SK-N-SH treated with all-trans-retinoic acid at 6 μM for 48 hours (cell line): Measurements from ENCODE around the gene ABHD11.
A peak's percentile ranks its signal among the peaks of the same experiment; 100 is the strongest.

Source experiments
- ATAC-seq: fragments of 200-7000 bp; cut with Tn5 transposase; 3 replicates; pipeline ENCODE4 v1.9.1; 2020; ENCODE audit warnings: mild to moderate bottlenecking, moderate library complexity
- ARNTL ChIP-seq: fragments of 450-650 bp; formaldehyde crosslinking; IDR thresholded peaks from 2 replicates; pipeline ENCODE4 v1.5.0; 2020; ENCODE audit warnings: low read depth, mild to moderate bottlenecking, moderate library complexity, borderline replicate concordance
- BACH2 ChIP-seq: fragments of 250-450 bp; sonication (Bioruptor Pico); IDR thresholded peaks from 2 replicates; pipeline ENCODE4 v1.9.0; 2021; ENCODE audit warnings: mild to moderate bottlenecking, borderline replicate concordance
- CSDC2 ChIP-seq: fragments of 250-450 bp; sonication (Bioruptor Pico); IDR thresholded peaks from 2 replicates; pipeline ENCODE4 v1.5.0; 2020; ENCODE audit warnings: mild to moderate bottlenecking, moderate library complexity
- ESRRG ChIP-seq: fragments of 250-450 bp; sonication (Bioruptor Pico); IDR thresholded peaks from 2 replicates; pipeline ENCODE4 v1.6.1; 2021; ENCODE audit warnings: mild to moderate bottlenecking
- GLIS3 ChIP-seq: fragments of 250-450 bp; sonication (Bioruptor Pico); IDR thresholded peaks from 2 replicates; pipeline ENCODE4 v1.5.0; 2020; ENCODE audit warnings: mild to moderate bottlenecking, moderate library complexity
- ISL1 ChIP-seq: fragments of 250-450 bp; sonication (Bioruptor Pico); IDR thresholded peaks from 2 replicates; pipeline ENCODE4 v2.1.2; 2022; ENCODE audit warnings: mild to moderate bottlenecking, moderate library complexity
- PPARA ChIP-seq: fragments of 250-450 bp; sonication (Bioruptor Pico); IDR thresholded peaks from 2 replicates; pipeline ENCODE4 v1.5.0; 2020; ENCODE audit warnings: mild to moderate bottlenecking, borderline replicate concordance
- RARB ChIP-seq: fragments of 250-450 bp; sonication (Bioruptor Pico); IDR thresholded peaks from 2 replicates; pipeline ENCODE4 v1.8.0; 2021; ENCODE audit warnings: mild to moderate bottlenecking, moderate library complexity
- SNAI2 ChIP-seq: fragments of 250-450 bp; sonication (Bioruptor Pico); IDR thresholded peaks from 2 replicates; pipeline ENCODE4 v1.5.0; 2020; ENCODE audit warnings: mild to moderate bottlenecking, moderate library complexity
- TCF4 ChIP-seq: fragments of 250-450 bp; sonication (Bioruptor Pico); IDR thresholded peaks from 2 replicates; pipeline ENCODE4 v1.8.0; 2021; ENCODE audit warnings: mild to moderate bottlenecking, moderate library complexity, borderline replicate concordance
- TOX ChIP-seq: fragments of 250-450 bp; sonication (Bioruptor Pico); IDR thresholded peaks from 2 replicates; pipeline ENCODE4 v1.8.0; 2021; ENCODE audit warnings: mild to moderate bottlenecking, moderate library complexity, borderline replicate concordance
- ZC3H10 ChIP-seq: fragments of 250-450 bp; sonication (Bioruptor Pico); IDR thresholded peaks from 2 replicates; pipeline ENCODE4 v1.5.1; 2021; ENCODE audit warnings: mild to moderate bottlenecking, moderate library complexity
- ZFP3 ChIP-seq: fragments of 250-450 bp; sonication (Bioruptor Pico); IDR thresholded peaks from 2 replicates; pipeline ENCODE4 v1.5.0; 2020; ENCODE audit warnings: mild to moderate bottlenecking, moderate library complexity
- ZFP30 ChIP-seq: fragments of 450-650 bp; formaldehyde crosslinking; IDR thresholded peaks from 2 replicates; pipeline ENCODE4 v1.5.0; 2022; ENCODE audit warnings: mild to moderate bottlenecking, moderate library complexity
- ZNF565 ChIP-seq: fragments of 450-650 bp; formaldehyde crosslinking; conservative IDR thresholded peaks from 2 replicates; pipeline ENCODE4 v1.5.0; 2020; ENCODE audit warnings: low read depth, mild to moderate bottlenecking, moderate library complexity
- ZNF70 ChIP-seq: fragments of 450-650 bp; formaldehyde crosslinking; IDR thresholded peaks from 2 replicates; pipeline ENCODE4 v1.5.0; 2020; ENCODE audit warnings: mild to moderate bottlenecking, moderate library complexity
- ZNF8 ChIP-seq: fragments of 450-650 bp; formaldehyde crosslinking; IDR thresholded peaks from 2 replicates; pipeline ENCODE4 v1.5.0; 2020; ENCODE audit warnings: mild to moderate bottlenecking, moderate library complexity
- TF ChIP-seq, protein P1 (sequence below): fragments of 250-450 bp; sonication (Bioruptor Pico); IDR thresholded peaks from 2 replicates; pipeline ENCODE4 v1.8.0; 2020; ENCODE audit warnings: mild to moderate bottlenecking, moderate library complexity, borderline replicate concordance
- TF ChIP-seq, protein P2 (sequence below): fragments of 250-450 bp; sonication (Bioruptor Pico); IDR thresholded peaks from 2 replicates; pipeline ENCODE4 v1.5.1; 2020; ENCODE audit warnings: low read depth, mild to moderate bottlenecking, moderate library complexity
- TF ChIP-seq, protein P3 (sequence below): fragments of 250-450 bp; sonication (Bioruptor Pico); IDR thresholded peaks from 2 replicates; pipeline ENCODE4 v1.8.0; 2021; ENCODE audit warnings: low read depth, mild to moderate bottlenecking, moderate library complexity, borderline replicate concordance
- TF ChIP-seq, protein P4 (sequence below): fragments of 250-450 bp; sonication (Bioruptor Pico); IDR thresholded peaks from 2 replicates; pipeline ENCODE4 v1.5.0; 2020; ENCODE audit warnings: mild to moderate bottlenecking, moderate library complexity
- TF ChIP-seq, protein P5 (sequence below): fragments of 250-450 bp; sonication (Bioruptor Pico); IDR thresholded peaks from 2 replicates; pipeline ENCODE4 v1.5.1; 2021; ENCODE audit warnings: mild to moderate bottlenecking, moderate library complexity

The ABHD11 gene

DNA sequence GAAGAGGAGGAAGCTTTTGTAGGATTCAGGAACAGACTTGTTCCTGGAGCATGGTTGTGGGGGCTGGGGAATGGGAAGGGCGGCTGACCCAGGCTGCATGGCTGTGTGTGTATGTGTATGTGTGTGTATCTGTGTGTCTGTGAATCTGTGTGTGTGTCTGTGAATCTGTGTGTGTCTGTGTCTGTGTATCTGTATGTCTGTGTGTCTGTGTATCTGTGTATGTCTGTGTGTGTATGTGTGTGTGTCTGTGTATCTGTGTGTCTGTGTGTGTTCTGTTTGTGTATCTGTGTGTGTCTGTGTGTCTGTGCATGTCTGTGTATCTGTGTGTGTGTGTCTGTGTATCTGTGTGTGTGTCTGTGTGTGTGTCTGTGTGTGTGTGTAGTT is 12.5 kb downstream of the ABHD11 start:
- TF ChIP-seq ESRRG (CRISPR knock-in tag) (no peak), ZNF8 (CRISPR knock-in tag) (no peak), PPARA (CRISPR knock-in tag) (no peak), ISL1 (CRISPR knock-in tag) (no peak), SNAI2 (CRISPR knock-in tag) (no peak), GLIS3 (no peak), TOX (no peak), CSDC2 (no peak), ZFP30 (CRISPR knock-in tag) (no peak), ZFP3 (no peak), RARB (CRISPR knock-in tag) (no peak), ZC3H10 (CRISPR knock-in tag) (no peak), TCF4 (CRISPR knock-in tag) (no peak), ZNF565 (CRISPR knock-in tag) (no peak)
- TF ChIP-seq, protein P1, sequence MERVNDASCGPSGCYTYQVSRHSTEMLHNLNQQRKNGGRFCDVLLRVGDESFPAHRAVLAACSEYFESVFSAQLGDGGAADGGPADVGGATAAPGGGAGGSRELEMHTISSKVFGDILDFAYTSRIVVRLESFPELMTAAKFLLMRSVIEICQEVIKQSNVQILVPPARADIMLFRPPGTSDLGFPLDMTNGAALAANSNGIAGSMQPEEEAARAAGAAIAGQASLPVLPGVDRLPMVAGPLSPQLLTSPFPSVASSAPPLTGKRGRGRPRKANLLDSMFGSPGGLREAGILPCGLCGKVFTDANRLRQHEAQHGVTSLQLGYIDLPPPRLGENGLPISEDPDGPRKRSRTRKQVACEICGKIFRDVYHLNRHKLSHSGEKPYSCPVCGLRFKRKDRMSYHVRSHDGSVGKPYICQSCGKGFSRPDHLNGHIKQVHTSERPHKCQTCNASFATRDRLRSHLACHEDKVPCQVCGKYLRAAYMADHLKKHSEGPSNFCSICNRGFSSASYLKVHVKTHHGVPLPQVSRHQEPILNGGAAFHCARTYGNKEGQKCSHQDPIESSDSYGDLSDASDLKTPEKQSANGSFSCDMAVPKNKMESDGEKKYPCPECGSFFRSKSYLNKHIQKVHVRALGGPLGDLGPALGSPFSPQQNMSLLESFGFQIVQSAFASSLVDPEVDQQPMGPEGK (CRISPR knock-in tag): no peak
- TF ChIP-seq, protein P2, sequence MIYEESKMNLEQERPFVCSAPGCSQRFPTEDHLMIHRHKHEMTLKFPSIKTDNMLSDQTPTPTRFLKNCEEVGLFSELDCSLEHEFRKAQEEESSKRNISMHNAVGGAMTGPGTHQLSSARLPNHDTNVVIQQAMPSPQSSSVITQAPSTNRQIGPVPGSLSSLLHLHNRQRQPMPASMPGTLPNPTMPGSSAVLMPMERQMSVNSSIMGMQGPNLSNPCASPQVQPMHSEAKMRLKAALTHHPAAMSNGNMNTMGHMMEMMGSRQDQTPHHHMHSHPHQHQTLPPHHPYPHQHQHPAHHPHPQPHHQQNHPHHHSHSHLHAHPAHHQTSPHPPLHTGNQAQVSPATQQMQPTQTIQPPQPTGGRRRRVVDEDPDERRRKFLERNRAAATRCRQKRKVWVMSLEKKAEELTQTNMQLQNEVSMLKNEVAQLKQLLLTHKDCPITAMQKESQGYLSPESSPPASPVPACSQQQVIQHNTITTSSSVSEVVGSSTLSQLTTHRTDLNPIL: no peak
- TF ChIP-seq, protein P3, sequence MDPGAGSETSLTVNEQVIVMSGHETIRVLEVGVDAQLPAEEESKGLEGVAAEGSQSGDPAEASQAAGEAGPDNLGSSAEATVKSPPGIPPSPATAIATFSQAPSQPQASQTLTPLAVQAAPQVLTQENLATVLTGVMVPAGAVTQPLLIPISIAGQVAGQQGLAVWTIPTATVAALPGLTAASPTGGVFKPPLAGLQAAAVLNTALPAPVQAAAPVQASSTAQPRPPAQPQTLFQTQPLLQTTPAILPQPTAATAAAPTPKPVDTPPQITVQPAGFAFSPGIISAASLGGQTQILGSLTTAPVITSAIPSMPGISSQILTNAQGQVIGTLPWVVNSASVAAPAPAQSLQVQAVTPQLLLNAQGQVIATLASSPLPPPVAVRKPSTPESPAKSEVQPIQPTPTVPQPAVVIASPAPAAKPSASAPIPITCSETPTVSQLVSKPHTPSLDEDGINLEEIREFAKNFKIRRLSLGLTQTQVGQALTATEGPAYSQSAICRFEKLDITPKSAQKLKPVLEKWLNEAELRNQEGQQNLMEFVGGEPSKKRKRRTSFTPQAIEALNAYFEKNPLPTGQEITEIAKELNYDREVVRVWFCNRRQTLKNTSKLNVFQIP (CRISPR knock-in tag): no peak
- TF ChIP-seq, protein P4, sequence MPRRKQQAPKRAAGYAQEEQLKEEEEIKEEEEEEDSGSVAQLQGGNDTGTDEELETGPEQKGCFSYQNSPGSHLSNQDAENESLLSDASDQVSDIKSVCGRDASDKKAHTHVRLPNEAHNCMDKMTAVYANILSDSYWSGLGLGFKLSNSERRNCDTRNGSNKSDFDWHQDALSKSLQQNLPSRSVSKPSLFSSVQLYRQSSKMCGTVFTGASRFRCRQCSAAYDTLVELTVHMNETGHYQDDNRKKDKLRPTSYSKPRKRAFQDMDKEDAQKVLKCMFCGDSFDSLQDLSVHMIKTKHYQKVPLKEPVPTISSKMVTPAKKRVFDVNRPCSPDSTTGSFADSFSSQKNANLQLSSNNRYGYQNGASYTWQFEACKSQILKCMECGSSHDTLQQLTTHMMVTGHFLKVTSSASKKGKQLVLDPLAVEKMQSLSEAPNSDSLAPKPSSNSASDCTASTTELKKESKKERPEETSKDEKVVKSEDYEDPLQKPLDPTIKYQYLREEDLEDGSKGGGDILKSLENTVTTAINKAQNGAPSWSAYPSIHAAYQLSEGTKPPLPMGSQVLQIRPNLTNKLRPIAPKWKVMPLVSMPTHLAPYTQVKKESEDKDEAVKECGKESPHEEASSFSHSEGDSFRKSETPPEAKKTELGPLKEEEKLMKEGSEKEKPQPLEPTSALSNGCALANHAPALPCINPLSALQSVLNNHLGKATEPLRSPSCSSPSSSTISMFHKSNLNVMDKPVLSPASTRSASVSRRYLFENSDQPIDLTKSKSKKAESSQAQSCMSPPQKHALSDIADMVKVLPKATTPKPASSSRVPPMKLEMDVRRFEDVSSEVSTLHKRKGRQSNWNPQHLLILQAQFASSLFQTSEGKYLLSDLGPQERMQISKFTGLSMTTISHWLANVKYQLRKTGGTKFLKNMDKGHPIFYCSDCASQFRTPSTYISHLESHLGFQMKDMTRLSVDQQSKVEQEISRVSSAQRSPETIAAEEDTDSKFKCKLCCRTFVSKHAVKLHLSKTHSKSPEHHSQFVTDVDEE (CRISPR knock-in tag): no peak
- ATAC-seq: peak; percentile 31

DNA sequence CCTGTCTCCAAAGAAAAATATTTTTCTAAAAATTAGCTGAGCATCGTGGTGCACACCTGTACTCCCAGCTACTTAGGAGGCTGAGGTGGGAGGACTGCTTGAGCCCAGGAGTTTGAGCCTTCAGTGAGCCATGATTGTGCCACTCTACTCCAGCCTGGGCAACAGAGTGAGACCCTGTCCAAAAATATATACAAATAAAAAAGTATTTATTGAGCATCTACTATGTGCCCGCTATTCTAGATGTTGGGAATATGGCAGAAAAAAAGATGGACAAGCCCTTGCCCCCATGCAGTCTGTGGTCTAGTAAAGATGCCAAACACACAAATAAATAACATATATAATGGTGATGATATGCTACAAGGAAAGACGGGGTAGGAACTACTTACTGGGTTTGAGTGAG is 14.8 kb downstream of the ABHD11 start:
- ATAC-seq: no peak
- TF ChIP-seq ZFP3: no peak
- TF ChIP-seq, protein P4 (CRISPR knock-in tag): no peak
- TF ChIP-seq ESRRG (CRISPR knock-in tag): no peak
- TF ChIP-seq ZNF70: no peak
- TF ChIP-seq TCF4 (CRISPR knock-in tag): no peak
- TF ChIP-seq ARNTL (CRISPR knock-in tag): no peak
- TF ChIP-seq PPARA (CRISPR knock-in tag): no peak
- no peak for TF ChIP-seq RARB (CRISPR knock-in tag)
- no peak for TF ChIP-seq ZFP30 (CRISPR knock-in tag)
- TF ChIP-seq, protein P3 (CRISPR knock-in tag): no peak
- TF ChIP-seq SNAI2 (CRISPR knock-in tag): no peak
- no peak for TF ChIP-seq ZNF565 (CRISPR knock-in tag)
- TF ChIP-seq, protein P1 (CRISPR knock-in tag): no peak
- TF ChIP-seq ISL1 (CRISPR knock-in tag): no peak
- TF ChIP-seq, protein P5, sequence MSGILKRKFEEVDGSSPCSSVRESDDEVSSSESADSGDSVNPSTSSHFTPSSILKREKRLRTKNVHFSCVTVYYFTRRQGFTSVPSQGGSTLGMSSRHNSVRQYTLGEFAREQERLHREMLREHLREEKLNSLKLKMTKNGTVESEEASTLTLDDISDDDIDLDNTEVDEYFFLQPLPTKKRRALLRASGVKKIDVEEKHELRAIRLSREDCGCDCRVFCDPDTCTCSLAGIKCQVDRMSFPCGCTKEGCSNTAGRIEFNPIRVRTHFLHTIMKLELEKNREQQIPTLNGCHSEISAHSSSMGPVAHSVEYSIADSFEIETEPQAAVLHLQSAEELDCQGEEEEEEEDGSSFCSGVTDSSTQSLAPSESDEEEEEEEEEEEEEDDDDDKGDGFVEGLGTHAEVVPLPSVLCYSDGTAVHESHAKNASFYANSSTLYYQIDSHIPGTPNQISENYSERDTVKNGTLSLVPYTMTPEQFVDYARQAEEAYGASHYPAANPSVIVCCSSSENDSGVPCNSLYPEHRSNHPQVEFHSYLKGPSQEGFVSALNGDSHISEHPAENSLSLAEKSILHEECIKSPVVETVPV (CRISPR knock-in tag): no peak
- no peak for TF ChIP-seq BACH2 (CRISPR knock-in tag)
